Measurements from ENCODE around the gene PRKCH.

PRKCH gene

DNA sequence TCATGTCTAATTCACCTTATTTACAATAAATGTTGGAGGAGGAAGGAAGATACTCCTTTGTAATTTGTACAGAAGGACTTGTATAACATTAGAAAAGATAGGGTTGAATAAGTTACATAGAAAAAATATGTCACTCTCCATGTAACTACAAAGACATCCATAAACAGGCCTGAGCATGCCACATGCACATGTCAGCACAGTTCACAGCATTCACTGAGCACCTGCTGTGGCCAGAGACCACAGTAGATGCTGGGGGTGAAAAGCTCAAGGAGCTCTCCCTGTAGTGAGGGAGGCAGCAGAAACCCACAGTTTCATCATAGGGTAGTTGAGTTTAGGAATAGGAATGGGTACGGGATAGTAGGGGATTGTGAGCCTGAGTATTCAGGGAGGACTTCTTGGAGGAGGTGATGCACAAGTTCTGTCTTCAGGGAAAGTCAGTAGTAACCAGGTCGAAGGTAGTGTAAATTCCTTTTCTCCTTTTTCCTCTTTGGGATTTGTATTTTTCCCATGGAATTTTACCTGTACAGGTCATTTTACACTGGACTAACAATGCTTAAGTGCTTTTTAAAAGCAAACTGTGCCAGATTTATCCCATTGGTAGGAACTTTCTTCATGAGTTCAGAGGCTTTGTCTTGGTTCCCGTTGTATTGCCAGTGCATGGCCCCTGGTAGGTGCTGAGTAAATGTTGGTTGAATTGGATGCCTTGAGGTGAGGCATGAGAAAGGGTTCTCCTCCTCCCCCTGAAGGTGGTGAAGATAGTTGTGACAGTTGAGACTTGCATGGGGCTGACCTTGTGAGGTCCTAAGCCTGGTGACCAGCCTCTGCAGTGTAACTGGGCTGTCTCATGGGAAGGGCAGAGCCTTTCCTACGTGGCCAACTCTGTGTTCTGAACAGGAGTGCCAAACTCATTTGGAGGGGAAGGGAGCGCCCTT is 20.2 kb downstream of the PRKCH start:
- DNase-seq, result no peak

DNA sequence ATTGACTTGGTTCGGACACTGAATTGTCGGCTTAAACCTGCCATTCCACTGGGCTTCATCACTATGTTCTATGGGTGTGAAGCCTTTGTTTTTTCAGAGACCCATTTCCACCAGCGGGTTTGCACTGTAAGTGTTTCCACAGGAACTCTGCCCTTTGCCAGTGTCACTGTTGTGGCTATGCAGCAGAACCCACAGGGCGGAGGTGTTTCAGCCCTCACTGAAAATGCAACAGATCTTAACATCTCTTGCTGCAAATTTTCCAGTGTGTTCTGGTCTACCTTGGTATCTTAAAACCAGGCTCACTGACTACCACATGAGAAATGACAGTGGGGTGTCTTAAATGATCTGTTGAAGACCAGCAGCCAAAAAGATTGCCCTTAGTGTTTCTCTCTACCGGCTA is 21.1 kb downstream of the PRKCH start:
- no peak for DNase-seq

DNA sequence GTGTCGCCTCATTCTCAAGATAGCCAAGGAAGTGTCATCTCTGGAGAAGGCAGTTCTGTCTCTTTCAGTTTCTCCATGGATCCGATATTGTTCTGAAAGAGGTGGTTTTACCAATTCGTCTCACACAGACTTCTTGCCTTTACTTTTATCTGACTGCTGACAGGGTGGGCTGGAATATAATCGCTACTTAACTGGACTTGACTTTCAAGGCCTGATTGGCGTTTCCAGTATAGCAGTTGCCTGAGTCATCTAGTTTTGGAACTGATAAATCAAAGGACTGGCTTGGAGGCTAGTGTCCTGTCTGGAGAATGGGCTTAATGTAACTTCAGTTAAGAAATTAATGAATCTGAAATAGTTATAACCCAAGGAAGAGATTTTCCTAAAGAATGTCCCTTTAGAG is 21.6 kb downstream of the PRKCH start:
- DNase-seq, result no peak

DNA sequence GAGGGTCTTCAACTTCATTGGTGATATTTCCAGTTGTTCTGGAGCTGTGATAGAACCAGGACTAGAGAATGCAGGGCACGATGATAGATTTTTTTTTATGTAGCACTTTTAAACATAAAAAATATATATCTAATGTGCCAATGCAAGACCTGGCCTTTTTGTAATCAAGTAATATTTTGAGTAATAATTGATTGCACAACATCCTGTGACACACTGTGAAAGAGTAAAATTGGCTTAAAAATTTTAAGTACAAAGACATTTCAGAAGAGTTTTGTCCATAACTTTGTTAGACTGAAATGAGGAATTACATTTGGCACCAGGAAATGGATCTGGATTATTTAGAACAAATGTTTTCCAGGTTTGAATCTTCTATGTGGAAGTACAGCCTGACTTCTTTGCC is 22.1 kb downstream of the PRKCH start:
- DNase-seq, result no peak

DNA sequence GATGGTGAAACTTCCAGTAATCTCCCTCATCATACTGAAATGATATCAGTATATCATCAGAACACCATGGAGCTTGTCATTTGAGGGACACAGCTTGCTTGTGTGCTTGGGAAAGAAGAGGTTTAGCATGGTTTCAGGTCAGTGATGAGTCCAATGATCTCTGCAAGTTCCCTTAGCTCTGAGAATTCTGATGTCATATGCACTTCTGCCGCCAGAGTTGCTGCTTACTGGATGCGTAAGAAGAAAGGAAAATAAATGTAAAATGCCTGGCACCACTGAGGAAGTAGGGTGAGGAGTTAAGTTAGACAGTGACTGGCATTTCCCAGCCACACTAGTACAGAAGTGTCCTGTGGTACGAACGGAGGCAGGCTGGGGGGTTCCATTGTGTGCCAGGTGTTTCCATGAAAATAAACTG is 22.6 kb downstream of the PRKCH start:
- no peak for DNase-seq

DNA sequence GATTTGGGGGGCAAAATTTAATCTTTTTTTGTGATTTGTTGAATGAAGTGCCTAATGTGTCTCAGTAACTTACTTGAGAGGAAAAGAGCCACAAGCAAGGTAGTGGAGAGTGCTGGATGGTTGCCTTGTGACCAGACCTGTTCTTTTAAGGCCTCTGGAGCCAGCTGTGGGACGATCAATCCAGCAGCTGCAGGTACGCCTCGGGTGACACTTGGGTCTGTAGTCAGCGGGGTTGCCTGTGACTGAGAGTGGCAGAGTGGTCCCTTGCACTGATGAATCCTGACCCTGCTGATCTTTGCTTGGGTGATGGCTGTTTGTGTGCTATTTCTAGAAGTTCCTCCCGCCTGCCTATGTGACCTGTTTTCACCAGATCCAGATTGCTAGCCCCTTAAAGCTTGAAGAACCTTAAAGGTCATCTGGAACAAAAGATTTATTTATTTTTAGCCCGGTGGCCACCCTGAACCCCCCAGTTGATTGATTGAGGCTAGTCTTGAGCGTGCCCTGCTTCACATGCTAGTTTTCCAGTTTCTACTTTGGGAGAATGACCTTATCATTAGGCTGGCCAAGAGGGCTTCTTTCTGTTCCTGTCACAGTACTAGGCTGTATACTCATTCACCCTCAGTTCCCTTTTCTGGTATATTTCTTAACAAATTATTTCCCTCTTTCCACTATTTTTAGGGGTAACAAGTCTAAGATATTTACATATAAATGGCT is 23.2 kb downstream of the PRKCH start:
- DNase-seq, result no peak

DNA sequence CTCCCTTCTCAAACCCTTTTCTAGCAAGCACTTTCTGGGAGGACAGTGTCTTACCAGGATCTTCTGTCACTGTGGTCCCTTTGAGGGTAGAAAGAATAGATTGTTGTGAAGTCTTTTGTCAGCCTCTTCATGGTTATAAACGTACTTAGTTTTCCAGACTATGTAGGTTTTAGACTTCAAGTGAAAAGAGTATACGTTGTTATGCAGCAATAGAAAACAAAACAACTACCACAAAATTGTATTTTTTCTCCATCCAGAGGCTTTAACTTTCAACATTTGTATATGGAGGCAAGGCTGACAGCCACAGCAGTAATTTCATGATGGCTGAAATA is 23.7 kb downstream of the PRKCH start:
- no peak for DNase-seq

DNA sequence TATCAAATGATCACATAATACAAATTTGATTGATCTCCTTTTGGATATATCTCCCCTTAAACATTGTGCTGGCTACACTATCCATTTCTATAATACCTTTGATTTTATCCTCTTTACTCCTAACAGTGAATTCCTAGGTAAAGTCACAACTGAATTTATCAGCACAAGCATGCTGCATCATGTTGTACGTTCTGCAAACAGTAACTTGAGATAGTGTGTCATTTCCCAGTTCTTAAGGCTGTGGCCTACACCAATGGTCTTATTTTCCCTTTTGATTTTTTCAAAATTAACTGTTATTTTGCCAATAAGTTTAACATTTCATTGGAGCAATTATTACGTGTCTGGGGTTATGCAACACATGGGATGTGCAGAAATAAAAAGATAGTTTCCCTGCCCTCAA is 24.8 kb downstream of the PRKCH start:
- DNase-seq, result no peak

DNA sequence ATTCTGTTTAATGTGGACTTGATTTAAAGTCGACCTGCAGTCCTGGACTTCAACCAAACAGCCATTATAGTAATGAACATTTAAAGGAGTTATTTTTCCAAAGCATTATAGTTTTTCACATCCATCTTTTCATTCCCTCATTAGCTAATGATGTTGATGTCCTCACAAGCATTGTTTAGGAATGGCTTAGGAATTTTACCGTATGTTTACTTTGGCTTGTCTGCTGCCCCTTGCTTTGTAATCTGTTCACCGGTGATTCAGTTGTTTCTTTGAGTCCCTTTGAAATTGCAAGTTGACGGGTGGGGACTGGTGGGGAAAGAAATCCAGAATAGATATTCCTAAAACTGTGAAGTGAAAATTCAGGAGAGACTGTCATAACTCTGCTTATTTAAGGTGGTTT is 25.4 kb downstream of the PRKCH start:
- no peak for DNase-seq

DNA sequence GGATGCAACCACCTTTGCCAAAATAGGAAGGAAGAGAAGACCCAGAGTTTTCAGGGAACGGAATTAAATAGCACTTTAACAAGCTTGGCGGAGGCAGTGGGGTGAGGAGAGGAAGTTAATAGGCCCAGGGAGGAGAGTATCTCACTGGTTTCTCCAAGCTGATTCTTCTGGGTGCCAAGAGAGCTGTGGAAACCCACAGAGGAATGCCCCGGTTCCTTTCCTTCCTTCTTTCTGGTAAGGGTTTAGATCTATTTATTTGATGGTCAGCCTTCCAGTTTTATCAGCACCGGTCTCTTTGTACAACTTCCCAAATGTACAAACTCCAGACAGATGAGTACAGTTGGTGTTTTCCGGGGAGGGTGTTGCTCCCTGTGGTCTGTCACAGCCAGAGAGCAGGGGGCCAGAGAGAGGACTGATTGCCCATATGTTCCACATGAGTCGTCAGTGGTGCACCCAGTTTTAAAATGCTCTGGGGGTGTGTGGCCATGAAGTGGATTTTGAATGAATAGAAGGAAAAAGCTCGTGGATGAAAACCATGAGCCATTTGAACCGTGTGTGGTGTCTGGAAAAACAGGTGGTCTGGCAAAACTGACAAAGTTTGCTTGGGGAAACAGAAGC is 26.6 kb downstream of the PRKCH start:
- DNase-seq, result no peak

DNA sequence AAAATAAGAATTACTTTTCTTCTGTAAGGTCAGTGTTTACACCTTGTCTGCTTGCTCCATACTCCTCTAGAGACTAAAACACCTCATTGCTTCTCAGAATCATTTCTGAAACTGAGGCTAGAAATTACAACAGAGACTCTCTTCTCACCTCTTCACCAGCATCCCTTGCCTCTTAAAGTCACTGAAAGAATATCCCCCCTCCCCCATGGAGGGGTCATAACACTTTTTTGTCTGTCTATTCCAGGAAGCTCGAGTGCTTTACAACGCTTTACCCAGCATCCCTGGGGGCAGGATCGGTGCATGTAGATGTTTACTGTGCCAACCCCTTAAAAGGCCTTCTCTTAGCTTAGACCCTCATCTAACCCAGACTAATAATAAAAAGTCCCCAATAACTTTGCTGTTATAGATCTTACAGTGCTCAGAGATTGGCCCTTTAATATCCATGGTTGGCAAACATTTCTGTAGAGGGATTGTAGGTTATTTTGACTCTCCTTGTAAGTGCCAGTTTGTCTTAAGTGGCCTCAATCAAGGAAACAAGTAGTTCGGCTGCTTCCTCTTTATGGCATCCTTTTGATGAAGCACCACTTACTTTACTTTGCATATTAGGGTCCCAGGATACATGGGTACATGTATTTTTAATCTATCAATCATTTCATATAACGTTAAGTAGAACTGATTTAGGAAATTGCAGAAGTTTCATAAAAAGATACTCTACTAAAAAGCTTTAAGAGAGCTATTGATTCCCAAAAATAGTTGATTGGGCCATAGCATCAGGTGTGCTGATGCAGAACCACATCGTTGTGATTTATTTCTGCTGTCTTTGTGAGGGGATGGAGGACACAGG is 29.3 kb downstream of the PRKCH start:
- peak; percentile 33 for DNase-seq

DNA sequence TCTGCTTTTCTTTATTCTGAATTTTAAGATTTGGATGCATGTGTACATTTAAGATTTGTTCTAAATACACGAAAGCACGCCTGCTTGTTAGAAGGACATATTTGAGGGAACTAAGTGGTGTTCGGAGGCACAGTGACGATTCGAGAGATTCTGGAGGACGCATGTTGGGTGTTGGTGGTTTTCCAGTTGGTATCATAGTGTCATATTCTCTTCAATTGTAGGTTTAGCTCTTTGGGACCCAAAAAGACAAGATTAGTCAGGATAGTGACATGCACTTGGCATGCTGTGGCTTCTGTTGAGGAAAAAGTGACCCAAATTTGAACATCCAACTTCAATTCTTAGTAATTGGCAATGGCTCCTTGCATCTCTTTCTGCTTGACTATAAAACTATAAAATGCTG is 30.1 kb downstream of the PRKCH start:
- no peak for DNase-seq

DNA sequence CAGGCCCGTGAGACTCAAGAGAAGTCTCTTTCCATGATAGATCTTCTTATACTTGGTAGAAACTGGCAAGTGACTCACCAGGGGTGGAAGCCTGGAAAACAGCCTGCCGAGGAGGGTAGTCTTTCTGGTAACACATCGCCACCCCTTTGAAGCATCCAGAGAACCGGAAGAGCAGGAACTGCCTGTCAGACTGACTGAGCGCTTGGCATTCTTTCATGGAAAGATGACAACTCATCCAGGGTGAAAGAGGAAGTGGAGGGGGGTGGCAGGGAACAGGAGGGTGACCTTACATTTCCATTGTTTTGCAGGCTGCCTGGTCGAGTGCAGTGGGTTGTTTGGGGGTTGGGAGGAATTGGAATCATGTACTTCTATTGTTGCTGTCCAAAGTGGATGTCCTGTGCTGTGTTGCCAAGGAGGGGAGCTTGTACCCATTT is 34.5 kb downstream of the PRKCH start:
- no peak for DNase-seq

DNA sequence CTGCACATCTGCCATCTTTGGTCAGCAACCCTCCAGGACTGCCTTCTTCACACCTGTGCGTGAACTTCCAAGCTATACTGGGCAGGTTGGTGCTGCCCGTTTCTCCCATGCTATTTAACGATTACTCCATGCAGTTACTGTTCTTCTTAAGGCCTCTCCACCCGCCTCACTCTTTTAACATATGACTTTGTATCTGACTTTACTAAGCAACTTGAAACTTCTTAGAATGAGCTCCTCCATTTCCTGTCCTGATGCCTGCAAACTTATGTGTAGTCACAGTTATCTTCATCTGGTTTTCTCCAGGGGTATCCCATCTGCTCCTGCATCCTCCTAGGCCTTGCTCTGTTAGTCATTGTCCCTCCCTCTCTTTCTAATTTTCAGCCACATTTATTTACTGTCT is 35.7 kb downstream of the PRKCH start:
- no peak for DNase-seq

DNA sequence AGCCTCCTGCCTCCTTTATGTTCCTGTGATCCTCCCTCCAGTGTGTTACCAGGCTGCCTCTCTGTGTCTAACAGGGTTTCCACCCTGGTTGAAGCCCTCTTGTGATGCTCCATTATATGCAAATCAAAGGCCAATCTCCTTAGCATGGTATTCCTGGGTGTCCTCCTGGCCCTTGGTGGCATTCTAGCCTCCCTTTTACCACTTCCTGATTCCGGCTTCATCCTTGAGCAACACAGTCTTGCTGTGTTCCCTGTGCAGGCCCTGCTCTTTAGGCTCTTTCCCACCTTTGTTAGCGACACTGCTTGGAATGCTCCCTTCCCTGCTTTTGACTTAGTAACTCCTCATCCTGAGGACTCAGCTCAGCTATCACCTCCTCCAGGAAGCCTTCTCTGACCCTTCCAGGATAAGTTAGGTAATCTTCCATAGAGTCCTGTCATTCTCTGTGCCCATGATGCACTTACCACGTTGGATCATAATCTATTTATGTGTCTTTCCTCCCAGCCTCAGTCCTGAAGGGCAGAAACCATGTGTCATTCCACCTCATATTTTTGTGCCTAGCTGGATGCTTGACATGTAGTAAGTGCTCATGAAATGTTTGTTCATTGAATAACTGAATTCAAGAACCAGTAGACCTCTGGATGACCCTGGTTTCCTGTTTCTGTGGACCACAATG is 37.3 kb downstream of the PRKCH start:
- DNase-seq, result no peak

DNA sequence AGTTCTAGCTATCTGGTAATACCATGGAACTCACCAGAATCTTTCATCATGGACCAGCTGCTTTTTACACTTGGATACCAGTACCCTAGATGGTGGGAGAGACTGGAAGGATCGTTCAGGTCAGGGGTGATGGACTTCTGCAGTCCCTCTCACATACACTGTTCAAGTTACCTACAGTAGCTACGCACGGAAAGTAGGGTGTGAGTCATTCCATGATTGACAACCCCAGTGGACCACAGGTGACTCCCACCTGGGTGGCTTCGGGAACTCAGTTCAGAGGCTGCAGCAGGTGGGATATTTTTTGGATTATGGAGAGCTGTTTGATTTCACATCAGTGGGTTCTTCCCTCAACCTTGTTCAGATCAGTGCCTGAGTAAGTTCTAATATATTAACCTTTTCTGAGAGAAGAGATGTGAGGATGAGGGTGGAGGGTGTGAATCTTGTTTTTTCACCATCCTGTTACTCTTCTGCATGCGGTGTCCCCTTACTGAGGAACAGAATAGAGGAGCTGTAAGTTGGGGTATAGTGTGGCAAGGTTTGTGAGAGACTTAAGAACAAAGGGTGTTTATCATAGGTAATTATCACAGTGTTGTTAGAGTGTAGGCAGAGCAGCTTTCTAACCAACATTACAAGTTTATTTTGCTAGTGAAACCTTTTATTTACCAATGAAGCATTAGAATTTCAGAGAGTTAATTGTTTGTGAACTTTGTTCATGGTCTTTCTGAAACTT is 39.6 kb downstream of the PRKCH start:
- DNase-seq, result no peak

DNA sequence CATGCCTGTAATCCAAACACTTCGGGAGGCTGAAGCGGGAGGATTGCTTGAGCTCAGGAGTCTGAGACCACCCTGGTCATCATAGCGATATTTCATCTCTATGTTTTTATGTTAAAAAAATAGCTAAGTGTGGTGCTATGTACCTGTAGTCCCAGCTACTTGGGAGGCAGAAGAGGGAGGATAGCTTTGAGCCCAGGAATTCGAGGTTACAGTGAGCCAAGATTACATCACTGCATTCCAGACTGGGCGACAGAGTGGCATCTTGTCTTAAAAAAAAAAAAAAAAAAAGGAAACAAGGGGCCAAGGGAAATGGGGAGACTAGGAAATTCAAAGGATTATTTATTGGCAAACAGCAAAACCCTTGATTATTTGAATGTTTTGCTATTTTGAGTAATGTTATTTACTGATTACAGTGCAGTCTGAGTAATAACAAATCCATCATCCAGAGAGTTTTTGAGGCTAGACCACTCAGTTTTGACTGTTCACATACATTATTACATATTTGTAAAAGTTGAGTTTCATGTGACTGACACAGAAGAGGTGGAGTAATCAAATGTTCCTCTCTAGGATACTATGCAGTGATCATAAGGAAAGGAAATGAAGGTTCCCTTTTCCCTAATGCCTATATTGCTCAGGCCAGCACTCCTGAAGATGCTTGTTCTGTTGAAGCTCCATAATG is 40.8 kb downstream of the PRKCH start:
- DNase-seq, result no peak

DNA sequence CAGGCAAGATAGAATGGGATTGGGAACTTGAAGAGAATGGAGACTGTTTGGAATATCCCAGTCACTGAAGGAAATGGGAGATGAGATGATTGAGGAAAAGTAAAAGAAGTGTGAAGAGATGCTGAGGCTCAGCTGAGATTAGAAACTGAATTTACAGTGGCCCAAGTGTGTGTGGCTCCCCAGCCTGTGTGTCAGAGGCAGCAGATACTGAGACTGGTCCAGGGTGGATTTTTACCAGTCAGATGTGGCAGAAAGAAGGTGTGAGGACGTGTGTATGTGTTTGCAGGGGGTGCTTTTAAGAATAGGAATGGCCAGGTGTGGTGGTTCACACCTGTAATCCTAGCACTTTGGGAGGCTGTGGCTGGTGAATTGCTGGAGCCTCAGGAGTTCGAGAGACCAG is 42.9 kb downstream of the PRKCH start:
- DNase-seq, result no peak

DNA sequence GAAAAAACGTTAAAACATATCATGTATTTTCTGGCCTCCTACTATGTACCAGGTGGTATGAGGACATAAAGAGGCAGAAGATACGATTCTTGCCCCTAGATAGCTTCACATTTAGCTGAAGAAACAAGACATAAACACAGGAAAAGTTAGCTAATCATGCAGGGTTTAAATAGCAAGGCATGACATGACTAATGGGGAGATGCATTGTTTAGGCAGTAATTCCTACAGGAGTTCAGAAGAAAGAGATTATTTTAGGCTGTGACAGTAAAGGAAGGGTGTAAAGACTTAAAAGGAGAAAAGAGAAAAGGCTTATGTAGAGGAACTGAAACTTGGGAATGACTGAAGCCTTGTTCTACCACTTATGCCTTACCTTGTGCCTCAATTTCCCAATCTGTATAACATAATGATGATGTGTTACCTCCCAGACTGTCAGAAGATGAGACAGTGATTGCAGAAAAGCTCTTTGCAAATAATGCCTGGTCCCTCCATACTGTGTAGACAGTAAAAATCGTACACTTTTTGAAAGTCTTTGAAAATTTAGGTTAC is 44.4 kb downstream of the PRKCH start:
- no peak for DNase-seq

DNA sequence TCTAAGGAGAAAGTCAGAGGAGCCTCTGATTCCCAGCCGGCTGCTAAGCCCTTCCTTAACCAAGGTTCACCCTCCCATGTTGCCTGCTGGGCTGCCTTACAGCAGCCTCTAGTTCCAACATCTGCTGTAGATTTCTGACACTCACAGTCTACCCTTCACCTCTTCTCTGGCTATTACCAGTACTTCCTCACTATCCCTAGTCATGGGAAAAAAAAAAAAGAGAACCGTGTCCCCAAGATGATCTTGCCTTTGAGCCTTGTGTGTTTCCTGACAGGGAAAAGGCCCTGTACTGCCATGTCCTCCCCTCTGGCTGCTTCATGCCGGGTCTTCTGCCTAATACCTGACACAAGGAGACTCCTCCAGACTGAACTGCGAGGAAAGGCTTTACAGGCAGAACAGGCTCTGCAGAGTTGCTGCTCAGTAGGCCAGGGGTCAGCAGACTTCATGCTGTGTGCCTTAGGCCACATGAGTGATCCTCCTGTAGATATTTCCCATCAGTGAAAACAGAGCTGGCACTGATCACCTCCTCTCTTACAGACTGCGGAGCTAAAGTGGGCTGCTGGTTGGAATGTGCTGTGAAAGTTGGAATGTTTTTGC is 46.8 kb downstream of the PRKCH start:
- no peak for DNase-seq
